GM12878 (cell line): ENCODE results near the gene CLIC6.

Experiments
- CBFB ChIP-seq: IDR thresholded peaks from 2 replicates; pipeline ENCODE4 v1.6.1; 2016; ENCODE audit warnings: antibody characterized with exemption, low read depth
- CTCF ChIP-seq, 3 experiments: IDR thresholded peaks in 2 of 3; conservative IDR thresholded peaks in 1 of 3; 2 replicates each; pipeline ENCODE4 v1.5.1; 2011; ENCODE audit warnings: low read depth in 3 of 3, low read length in 3 of 3, mild to moderate bottlenecking in 3 of 3, control low read depth in 2 of 3, moderate library complexity in 2 of 3, inconsistent platforms in 1 of 3, mixed read lengths in 1 of 3; ENCODE audit not compliant: control insufficient read depth in 2 of 3, insufficient read depth in 1 of 3; ENCODE audit errors: extremely low read depth in 1 of 3
- ESRRA ChIP-seq: IDR thresholded peaks from 2 replicates; pipeline ENCODE4 v1.6.1; 2012; ENCODE audit warnings: mild to moderate bottlenecking, low read length, improper control_type of control experiment
- HDAC6 ChIP-seq: fragments of 200-600 bp; sonication (generic); IDR thresholded peaks from one replicate; pipeline ENCODE4 v1.8.0; 2017; ENCODE audit warnings: antibody characterized with exemption; ENCODE audit not compliant: unreplicated experiment
- HDGF ChIP-seq: fragments of 450-650 bp; IDR thresholded peaks from 2 replicates; pipeline ENCODE4 v1.6.1; 2016; ENCODE audit warnings: antibody characterized with exemption
- JUND ChIP-seq: IDR thresholded peaks from 2 replicates; pipeline ENCODE4 v1.6.1; 2012; ENCODE audit warnings: low read depth, mild to moderate bottlenecking, low read length, improper control_type of control experiment, moderate library complexity
- KDM1A ChIP-seq: fragments of 200-600 bp; sonication (generic); IDR thresholded peaks from 2 replicates; pipeline ENCODE4 v1.6.1; 2016; ENCODE audit warnings: borderline replicate concordance
- MYC ChIP-seq: IDR thresholded peaks from 2 replicates; pipeline ENCODE4 v1.6.1; 2011; ENCODE audit warnings: mild to moderate bottlenecking, low read length, moderate library complexity, inconsistent platforms; ENCODE audit not compliant: insufficient read depth, insufficient replicate concordance, insufficient read length, severe bottlenecking
- POLR2AphosphoS5 ChIP-seq: IDR thresholded peaks from 2 replicates; pipeline ENCODE4 v1.6.1; 2011; ENCODE audit warnings: mild to moderate bottlenecking, low read length, inconsistent platforms
- RAD21 ChIP-seq: IDR thresholded peaks from 2 replicates; pipeline ENCODE4 v1.6.1; 2011; ENCODE audit warnings: mild to moderate bottlenecking, low read depth, low read length, moderate library complexity; ENCODE audit not compliant: insufficient read depth
- SIN3A ChIP-seq: IDR thresholded peaks from 2 replicates; pipeline ENCODE4 v1.6.1; 2012; ENCODE audit warnings: low read depth, low read length, improper control_type of control experiment
- SPI1 ChIP-seq: IDR thresholded peaks from 2 replicates; pipeline ENCODE4 v1.6.1; 2011; ENCODE audit warnings: low read depth, mild to moderate bottlenecking, low read length, moderate library complexity, borderline replicate concordance; ENCODE audit not compliant: insufficient read depth
- ZBTB11 ChIP-seq: fragments of 450-650 bp; formaldehyde crosslinking; IDR thresholded peaks from 2 replicates; pipeline ENCODE4 v1.5.0; 2022; ENCODE audit warnings: mild to moderate bottlenecking, missing genetic modification characterization
- ZNF592 ChIP-seq: fragments of 450-650 bp; IDR thresholded peaks from 2 replicates; pipeline ENCODE4 v1.6.1; 2017; ENCODE audit warnings: mild to moderate bottlenecking, moderate library complexity

- TF ChIP-seq HDAC6 (no peak), CBFB (no peak), POLR2AphosphoS5 (no peak), ZNF592 (no peak), HDGF (no peak), CTCF (IDR thresholded peaks at IDR 0.05 in 2 of 3, conservative IDR thresholded peaks at IDR 0.05 in 1 of 3; ENCODE audit: control insufficient read depth in 2 of 3, extremely low read depth in 1 of 3, insufficient read depth in 1 of 3, low read depth in 3 of 3, low read length in 3 of 3) (no peak), KDM1A (no peak), SPI1 (no peak), RAD21 (no peak), JUND (no peak), ESRRA (no peak), MYC (no peak), ZBTB11 (CRISPR knock-in tag) (no peak), SIN3A (no peak)
These were observed 29.0 kb downstream of the CLIC6 start for GRCh38 chr21:34697826-34698225.
